ENCODE results near the gene PSME3IP1.

DNA sequence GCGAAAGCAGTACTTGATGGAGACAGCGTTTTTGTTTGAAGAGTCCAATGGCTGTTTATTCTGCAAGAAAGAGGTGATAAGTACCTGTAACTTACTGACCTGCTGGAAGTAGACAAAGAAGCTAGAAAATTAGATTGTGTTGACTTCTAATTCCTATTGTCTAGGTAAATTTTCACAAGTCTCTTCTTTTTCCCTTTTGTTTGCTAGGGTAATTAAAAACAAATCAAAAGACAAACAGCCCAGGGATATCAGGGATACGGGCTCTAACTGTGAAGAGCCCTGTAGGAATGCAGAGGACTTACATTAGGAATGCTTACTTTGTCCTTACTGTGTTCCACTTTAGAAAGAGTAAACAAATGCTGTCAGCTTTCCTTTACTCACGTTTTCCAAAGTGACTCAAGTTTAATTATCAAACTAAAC is 7.0 kb downstream of the PSME3IP1 start:
- TF ChIP-seq TAF1 (IDR thresholded peaks at IDR 0.05; ENCODE audit: borderline replicate concordance, insufficient read depth, low read length): no peak
- no peak for TF ChIP-seq POLR2AphosphoS5 (IDR thresholded peaks at IDR 0.05; ENCODE audit: low read depth, low read length)
- TF ChIP-seq, protein P1, sequence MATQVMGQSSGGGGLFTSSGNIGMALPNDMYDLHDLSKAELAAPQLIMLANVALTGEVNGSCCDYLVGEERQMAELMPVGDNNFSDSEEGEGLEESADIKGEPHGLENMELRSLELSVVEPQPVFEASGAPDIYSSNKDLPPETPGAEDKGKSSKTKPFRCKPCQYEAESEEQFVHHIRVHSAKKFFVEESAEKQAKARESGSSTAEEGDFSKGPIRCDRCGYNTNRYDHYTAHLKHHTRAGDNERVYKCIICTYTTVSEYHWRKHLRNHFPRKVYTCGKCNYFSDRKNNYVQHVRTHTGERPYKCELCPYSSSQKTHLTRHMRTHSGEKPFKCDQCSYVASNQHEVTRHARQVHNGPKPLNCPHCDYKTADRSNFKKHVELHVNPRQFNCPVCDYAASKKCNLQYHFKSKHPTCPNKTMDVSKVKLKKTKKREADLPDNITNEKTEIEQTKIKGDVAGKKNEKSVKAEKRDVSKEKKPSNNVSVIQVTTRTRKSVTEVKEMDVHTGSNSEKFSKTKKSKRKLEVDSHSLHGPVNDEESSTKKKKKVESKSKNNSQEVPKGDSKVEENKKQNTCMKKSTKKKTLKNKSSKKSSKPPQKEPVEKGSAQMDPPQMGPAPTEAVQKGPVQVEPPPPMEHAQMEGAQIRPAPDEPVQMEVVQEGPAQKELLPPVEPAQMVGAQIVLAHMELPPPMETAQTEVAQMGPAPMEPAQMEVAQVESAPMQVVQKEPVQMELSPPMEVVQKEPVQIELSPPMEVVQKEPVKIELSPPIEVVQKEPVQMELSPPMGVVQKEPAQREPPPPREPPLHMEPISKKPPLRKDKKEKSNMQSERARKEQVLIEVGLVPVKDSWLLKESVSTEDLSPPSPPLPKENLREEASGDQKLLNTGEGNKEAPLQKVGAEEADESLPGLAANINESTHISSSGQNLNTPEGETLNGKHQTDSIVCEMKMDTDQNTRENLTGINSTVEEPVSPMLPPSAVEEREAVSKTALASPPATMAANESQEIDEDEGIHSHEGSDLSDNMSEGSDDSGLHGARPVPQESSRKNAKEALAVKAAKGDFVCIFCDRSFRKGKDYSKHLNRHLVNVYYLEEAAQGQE (IDR thresholded peaks at IDR 0.05; ENCODE audit: insufficient read depth in 1 of 2, low read depth in 2 of 2, low read length in 2 of 2): no peak
- TF ChIP-seq SIN3A (IDR thresholded peaks at IDR 0.05; ENCODE audit: borderline replicate concordance, insufficient read depth, low read length): no peak
- TF ChIP-seq FOXP2 (optimal IDR thresholded peaks at IDR 0.05; ENCODE audit: borderline replicate concordance, extremely low read depth, extremely low read length, insufficient read depth): no peak

All from PFSK-1 (cell line).